Vagina (tissue), 2 donors: ENCODE data around the gene SERPINB7.

Source experiments
- CTCF ChIP-seq, 3 experiments: fragments of 450-650 bp in 2 of 3; fragments of 200-600 bp in 1 of 3; sonication (generic) in 1 of 3; IDR thresholded peaks; one replicate each; pipeline ENCODE4 v1.5.1; 2017 to 2019; ENCODE audit warnings: antibody characterized with exemption in 3 of 3, mild to moderate bottlenecking in 2 of 3, moderate library complexity in 2 of 3
- POLR2A ChIP-seq, 2 donors: fragments of 450-650 bp; IDR thresholded peaks; one replicate each; pipeline ENCODE4 v1.6.1; 2017; ENCODE audit warnings: antibody characterized with exemption in 2 of 2, mild to moderate bottlenecking in 2 of 2, moderate library complexity in 2 of 2
- POLR2AphosphoS5 ChIP-seq, 2 donors: sonication (generic); formaldehyde crosslinking; IDR thresholded peaks; one replicate each; pipeline ENCODE4 v1.9.0; 2017; ENCODE audit warnings: antibody characterized with exemption in 2 of 2, mild to moderate bottlenecking in 2 of 2, low read depth in 1 of 2; ENCODE audit not compliant: insufficient read depth in 1 of 2

DNA sequence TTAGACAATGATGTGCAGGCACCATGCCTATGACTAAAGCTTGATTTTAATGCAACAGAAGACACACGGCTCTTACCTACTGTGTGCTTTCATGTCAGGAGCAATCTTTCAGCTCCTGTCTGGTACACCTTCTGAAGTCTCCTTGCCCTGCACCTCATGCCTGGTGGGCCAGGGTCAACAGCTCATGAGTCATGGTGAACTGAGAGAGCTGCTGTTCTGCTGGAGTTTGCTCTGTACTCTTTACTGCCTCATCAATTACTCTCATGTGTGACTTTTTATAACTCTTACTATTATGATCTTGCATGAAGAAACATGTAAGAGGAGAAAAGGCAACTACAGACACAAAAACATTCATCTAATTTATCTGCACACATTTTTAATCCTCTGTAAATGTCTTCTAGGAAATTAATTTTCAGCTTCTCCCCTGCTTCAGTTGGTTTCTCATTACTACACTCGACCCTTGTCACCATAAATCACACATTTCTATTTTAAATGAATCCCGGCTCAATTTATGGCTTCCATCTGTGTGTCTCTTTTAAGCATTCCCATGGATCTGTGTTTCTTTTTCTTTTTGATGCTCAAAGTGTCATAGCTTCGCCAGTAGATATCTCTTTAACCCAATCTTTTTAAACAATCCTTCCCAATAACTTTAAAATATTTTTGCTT, 9.7 kb downstream of the SERPINB7 start:
- TF ChIP-seq POLR2A (IDR thresholded peaks at IDR 0.05) (no peak), CTCF (IDR thresholded peaks at IDR 0.05) (no peak), POLR2AphosphoS5 (IDR thresholded peaks at IDR 0.05; ENCODE audit: insufficient read depth in 1 of 2, low read depth in 1 of 2) (no peak)
